Astrocyte (in vitro differentiated cells and primary cell): ENCODE measurements around the gene PLSCR3. TPM values are rescaled to one million over a fixed set of nuclear protein-coding genes. Genes with fewer than 3 reads are reported as not detected.

ENCODE experiments used
- DNase-seq: peaks from one replicate; pipeline ENCODE4 v3.0.0-alpha.2; 2010; ENCODE audit warnings: low read depth
- FAIRE-seq: peaks from 2 replicates; lab custom pipeline; 2011; peaks lifted over from hg19 to GRCh38; lab: Jason Lieb, UNC
- H2AFZ ChIP-seq: 2 replicates; pipeline ENCODE4 v1.6.0; 2012; ENCODE audit warnings: low read depth, low read length, inconsistent platforms
- H3K27ac ChIP-seq: 2 replicates; pipeline ENCODE4 v1.5.1; 2011; ENCODE audit warnings: low read depth, low read length, inconsistent platforms
- H3K27me3 ChIP-seq: 2 replicates; pipeline ENCODE4 v1.6.0; 2011; ENCODE audit warnings: low read length, inconsistent platforms; ENCODE audit not compliant: insufficient read depth
- H3K36me3 ChIP-seq: 2 replicates; pipeline ENCODE4 v1.5.1; 2011; ENCODE audit warnings: low read length, inconsistent platforms; ENCODE audit not compliant: insufficient read depth
- H3K4me1 ChIP-seq: 2 replicates; pipeline ENCODE4 v1.5.1; 2011; ENCODE audit warnings: low read length, inconsistent platforms; ENCODE audit not compliant: insufficient read depth
- H3K4me2 ChIP-seq: 2 replicates; pipeline ENCODE4 v1.6.0; 2012; ENCODE audit warnings: low read length, inconsistent platforms
- H3K4me3 ChIP-seq: 2 replicates; pipeline ENCODE4 v1.5.1; 2011; ENCODE audit warnings: low read depth, mild to moderate bottlenecking, low read length, inconsistent platforms; ENCODE audit not compliant: insufficient read depth
- H3K79me2 ChIP-seq: 2 replicates; pipeline ENCODE4 v1.6.0; 2012; ENCODE audit warnings: mild to moderate bottlenecking, low read length, inconsistent platforms; ENCODE audit not compliant: insufficient read depth
- H3K9ac ChIP-seq: 2 replicates; pipeline ENCODE4 v1.6.0; 2012; ENCODE audit warnings: mild to moderate bottlenecking, low read length, inconsistent platforms
- H3K9me3 ChIP-seq: 2 replicates; pipeline ENCODE4 v1.5.1; 2012; ENCODE audit warnings: low read depth, mild to moderate bottlenecking, low read length, inconsistent platforms; ENCODE audit not compliant: insufficient read depth
- H4K20me1 ChIP-seq: 2 replicates; pipeline ENCODE4 v1.6.0; 2012; ENCODE audit warnings: low read length, inconsistent platforms; ENCODE audit not compliant: insufficient read depth
- H3K27ac Mint-ChIP-seq: one replicate; pipeline ENCODE4 v1.8.0; 2021; ENCODE audit warnings: mild to moderate bottlenecking, mixed read lengths; ENCODE audit not compliant: unreplicated experiment
- H3K27me3 Mint-ChIP-seq: one replicate; pipeline ENCODE4 v1.8.0; 2021; ENCODE audit warnings: low read depth, mixed read lengths; ENCODE audit not compliant: unreplicated experiment
- H3K36me3 Mint-ChIP-seq: one replicate; pipeline ENCODE4 v1.8.0; 2021; ENCODE audit warnings: low read depth, mixed read lengths; ENCODE audit not compliant: unreplicated experiment
- H3K4me1 Mint-ChIP-seq: one replicate; pipeline ENCODE4 v1.8.0; 2021; ENCODE audit warnings: low read depth, mixed read lengths; ENCODE audit not compliant: unreplicated experiment
- H3K4me3 Mint-ChIP-seq: one replicate; pipeline ENCODE4 v1.8.0; 2021; ENCODE audit warnings: mild to moderate bottlenecking, moderate library complexity, mixed read lengths; ENCODE audit not compliant: unreplicated experiment
- H3K9me3 Mint-ChIP-seq: one replicate; pipeline ENCODE4 v1.8.0; 2021; ENCODE audit warnings: mild to moderate bottlenecking, mixed read lengths; ENCODE audit not compliant: unreplicated experiment
- EZH2 ChIP-seq: IDR thresholded peaks from 2 replicates; pipeline ENCODE4 v1.6.1; 2012; ENCODE audit warnings: mild to moderate bottlenecking, low read length, inconsistent platforms; ENCODE audit not compliant: insufficient read depth
- total RNA-seq: library from RNA; stranded (reverse); gene quantifications from 2 replicates; pipeline ENCODE4 v1.2.1, GENCODE V29; 2021
- TF ChIP-seq, protein P1 (sequence below): IDR thresholded peaks from 2 replicates; pipeline ENCODE4 v1.5.1; 2011; ENCODE audit warnings: low read depth, mild to moderate bottlenecking, inconsistent platforms, low read length, moderate library complexity; ENCODE audit not compliant: insufficient read depth

PLSCR3 gene
- total RNA-seq, 1 donor from 2014 or later, result 67.6 TPM

DNA sequence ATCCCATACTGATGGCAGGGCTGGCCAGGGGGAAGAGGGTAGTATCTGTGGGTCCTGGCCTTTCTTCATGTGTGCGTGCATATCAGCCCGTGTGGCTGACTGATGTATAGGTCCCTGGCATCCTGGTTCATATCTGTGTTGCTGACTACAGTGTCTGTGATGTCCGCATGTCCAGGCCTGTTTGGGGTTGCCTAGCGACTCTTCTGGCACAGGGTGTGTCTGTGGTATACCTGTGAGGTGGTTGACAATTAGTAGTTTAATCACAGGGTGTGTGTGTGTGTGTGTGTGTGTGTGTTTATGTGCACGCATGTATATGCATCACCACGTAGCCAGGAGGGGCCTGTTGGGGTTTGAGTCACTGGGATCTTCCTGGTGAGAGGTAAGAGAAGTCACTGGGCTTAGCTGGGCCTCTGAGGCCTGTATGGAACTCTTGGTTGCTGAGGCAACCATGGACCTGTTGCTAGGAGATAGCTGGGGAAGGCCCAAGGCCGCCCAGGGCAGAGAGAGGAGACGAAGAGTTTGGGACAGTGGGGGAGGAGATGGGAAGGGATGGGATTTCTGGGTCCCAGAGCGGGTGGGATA lies 40.0 kb downstream of the PLSCR3 start:
- H3K9ac ChIP-seq, result peak overlapping the region; percentile 30
- H3K9me3 ChIP-seq, result no peaks in the 10 kb centered on the region
- FAIRE-seq, result no peak

GRCh38 chr17:7352910-7353635 lies 41.3 kb downstream of the PLSCR3 start:
- peaks cover 21% of the 10 kb centered on the region for H3K4me1 Mint-ChIP-seq
- DNase-seq (no peak), FAIRE-seq (no peak)
- H3K27ac Mint-ChIP-seq, result peak overlapping the region; percentile 99
- Histone ChIP-seq H3K4me1 (peaks cover 32% of the 10 kb centered on the region), H3K4me2 (peak overlapping the region; percentile 97), H3K27ac (no peak overlapping the region), H3K4me3 (peak overlapping the region; percentile 87), H4K20me1 (peaks cover 30% of the 10 kb centered on the region), H2AFZ (no peak overlapping the region), H3K79me2 (peaks cover 34% of the 10 kb centered on the region), H3K9ac (peak overlapping the region; percentile 99), H3K36me3 (no peaks in the 10 kb centered on the region), H3K27me3 (peaks cover 3% of the 10 kb centered on the region), H3K9me3 (no peaks in the 10 kb centered on the region)
- TF ChIP-seq, protein P1, sequence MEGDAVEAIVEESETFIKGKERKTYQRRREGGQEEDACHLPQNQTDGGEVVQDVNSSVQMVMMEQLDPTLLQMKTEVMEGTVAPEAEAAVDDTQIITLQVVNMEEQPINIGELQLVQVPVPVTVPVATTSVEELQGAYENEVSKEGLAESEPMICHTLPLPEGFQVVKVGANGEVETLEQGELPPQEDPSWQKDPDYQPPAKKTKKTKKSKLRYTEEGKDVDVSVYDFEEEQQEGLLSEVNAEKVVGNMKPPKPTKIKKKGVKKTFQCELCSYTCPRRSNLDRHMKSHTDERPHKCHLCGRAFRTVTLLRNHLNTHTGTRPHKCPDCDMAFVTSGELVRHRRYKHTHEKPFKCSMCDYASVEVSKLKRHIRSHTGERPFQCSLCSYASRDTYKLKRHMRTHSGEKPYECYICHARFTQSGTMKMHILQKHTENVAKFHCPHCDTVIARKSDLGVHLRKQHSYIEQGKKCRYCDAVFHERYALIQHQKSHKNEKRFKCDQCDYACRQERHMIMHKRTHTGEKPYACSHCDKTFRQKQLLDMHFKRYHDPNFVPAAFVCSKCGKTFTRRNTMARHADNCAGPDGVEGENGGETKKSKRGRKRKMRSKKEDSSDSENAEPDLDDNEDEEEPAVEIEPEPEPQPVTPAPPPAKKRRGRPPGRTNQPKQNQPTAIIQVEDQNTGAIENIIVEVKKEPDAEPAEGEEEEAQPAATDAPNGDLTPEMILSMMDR, result no peak
- TF ChIP-seq EZH2, result no peak
- H3K4me3 Mint-ChIP-seq, result peak overlapping the region; percentile 94
- H3K9me3 Mint-ChIP-seq, result no peaks in the 10 kb centered on the region
- H3K27me3 Mint-ChIP-seq, result no peaks in the 10 kb centered on the region
- H3K36me3 Mint-ChIP-seq, result no peaks in the 10 kb centered on the region

More for the DNA sequence above, 40.0 kb downstream of the PLSCR3 start:
- H3K27ac Mint-ChIP-seq, result peak overlapping the region; percentile 80
- no peaks in the 10 kb centered on the region for H3K9me3 Mint-ChIP-seq
- Histone ChIP-seq H3K27ac (no peak overlapping the region), H4K20me1 (peaks cover 25% of the 10 kb centered on the region), H2AFZ (no peak overlapping the region), H3K4me1 (peaks cover 32% of the 10 kb centered on the region), H3K4me2 (peak overlapping the region; percentile 97), H3K27me3 (peaks cover 3% of the 10 kb centered on the region), H3K79me2 (peaks cover 34% of the 10 kb centered on the region), H3K36me3 (no peaks in the 10 kb centered on the region), H3K4me3 (no peak overlapping the region)
- peak; percentile 63 for DNase-seq
- no peaks in the 10 kb centered on the region for H3K36me3 Mint-ChIP-seq
- no peaks in the 10 kb centered on the region for H3K27me3 Mint-ChIP-seq
- H3K4me3 Mint-ChIP-seq, result peak overlapping the region; percentile 94
- TF ChIP-seq EZH2, result no peak
- TF ChIP-seq, protein P1, result no peak
- peaks cover 20% of the 10 kb centered on the region for H3K4me1 Mint-ChIP-seq
